HG02798 (cell line): ENCODE data around the gene LRRC57.

ENCODE experiments used
- ATAC-seq: cut with Tn5 transposase; IDR thresholded peaks from one replicate; pipeline ENCODE4 v1.9.1; 2021; ENCODE audit warnings: mild to moderate bottlenecking; ENCODE audit not compliant: unreplicated experiment, poor library complexity

LRRC57 gene

GRCh38 chr15:42553554-42553953 lies 5.0 kb upstream of the LRRC57 start:
- no peak for ATAC-seq

DNA sequence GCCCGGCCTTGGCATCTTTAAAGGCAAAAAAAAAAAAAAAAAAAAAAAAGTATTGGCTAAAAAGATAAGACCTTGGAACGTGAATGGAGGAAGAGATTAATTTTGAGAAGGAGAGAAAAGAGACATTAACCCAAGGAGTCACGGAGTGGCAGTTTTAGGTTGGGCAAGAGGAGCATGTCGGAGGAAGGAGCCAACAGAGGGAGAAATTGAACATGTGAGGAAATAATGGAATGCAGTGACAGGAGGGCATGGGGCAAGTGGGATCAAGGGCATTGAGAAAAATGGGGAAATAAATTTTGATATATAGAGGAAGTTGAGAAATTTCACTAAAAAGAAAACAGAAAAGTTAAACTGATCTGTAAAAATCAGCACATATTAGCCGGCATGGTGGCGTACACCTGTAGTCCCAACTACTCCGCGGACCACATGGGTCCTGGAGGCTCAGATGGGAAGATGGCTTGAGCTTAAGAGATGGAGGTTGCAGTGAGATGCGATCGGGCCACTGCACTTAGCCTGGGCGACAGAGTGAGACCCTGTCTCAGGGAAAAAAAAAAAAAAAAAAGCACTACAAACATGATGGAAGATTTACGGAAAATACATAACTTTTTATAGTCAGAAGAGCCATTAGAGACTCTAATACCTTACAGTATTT lies 1.3 kb upstream of the LRRC57 start:
- no peak for ATAC-seq

- ATAC-seq = peak; percentile 16
Measured at GRCh38 chr15:42549032-42549491, 469 bp upstream of the LRRC57 start.

GRCh38 chr15:42547918-42548248 lies 710 bp downstream of the LRRC57 start:
- ATAC-seq = no peak

GRCh38 chr15:42544853-42545629 lies 3.6 kb downstream of the LRRC57 start:
- ATAC-seq = no peak

- no peak for ATAC-seq
Measured at GRCh38 chr15:42533246-42533645, 15.3 kb downstream of the LRRC57 start.

DNA sequence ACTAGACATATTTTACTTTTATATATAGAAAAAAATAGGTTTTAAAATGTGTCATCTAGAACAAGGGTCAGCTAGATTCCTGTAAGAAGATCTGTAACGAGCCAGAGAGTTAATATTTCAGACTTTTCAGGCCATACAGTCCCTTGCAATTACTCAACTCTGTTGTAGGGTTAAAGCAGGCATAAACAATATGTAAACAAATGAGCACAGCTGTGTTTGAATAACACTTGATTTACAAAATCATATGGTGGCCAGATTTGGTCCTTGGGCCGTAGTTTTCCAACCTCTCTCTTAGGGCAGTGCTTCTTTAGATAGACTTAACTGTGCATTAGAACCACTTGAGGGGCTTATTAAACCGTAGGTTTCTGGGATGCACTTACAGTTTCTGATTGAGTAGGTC lies 19.6 kb downstream of the LRRC57 start:
- ATAC-seq = no peak

GRCh38 chr15:42523331-42523730 lies 25.3 kb downstream of the LRRC57 start:
- ATAC-seq = no peak

DNA sequence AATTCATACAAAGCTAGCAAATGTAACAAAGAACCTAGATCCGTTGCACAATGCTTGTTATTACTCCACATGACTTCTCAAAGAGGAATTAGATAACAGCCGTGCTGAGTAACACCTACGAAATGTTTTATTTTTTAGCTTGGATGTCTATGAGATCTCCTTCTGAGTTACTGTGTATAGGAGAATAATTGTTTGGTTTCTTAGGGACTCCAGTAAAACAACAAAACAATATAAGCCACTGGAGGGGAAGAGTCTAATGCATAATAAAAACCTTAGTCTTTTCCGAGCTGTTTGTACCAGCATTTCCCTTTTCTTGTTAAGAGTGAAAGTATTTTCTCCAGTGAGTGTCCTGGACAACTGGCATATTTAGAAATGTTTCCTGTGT lies 37.6 kb downstream of the LRRC57 start:
- ATAC-seq = no peak

GRCh38 chr15:42510258-42511006 lies 38.2 kb downstream of the LRRC57 start:
- no peak for ATAC-seq

DNA sequence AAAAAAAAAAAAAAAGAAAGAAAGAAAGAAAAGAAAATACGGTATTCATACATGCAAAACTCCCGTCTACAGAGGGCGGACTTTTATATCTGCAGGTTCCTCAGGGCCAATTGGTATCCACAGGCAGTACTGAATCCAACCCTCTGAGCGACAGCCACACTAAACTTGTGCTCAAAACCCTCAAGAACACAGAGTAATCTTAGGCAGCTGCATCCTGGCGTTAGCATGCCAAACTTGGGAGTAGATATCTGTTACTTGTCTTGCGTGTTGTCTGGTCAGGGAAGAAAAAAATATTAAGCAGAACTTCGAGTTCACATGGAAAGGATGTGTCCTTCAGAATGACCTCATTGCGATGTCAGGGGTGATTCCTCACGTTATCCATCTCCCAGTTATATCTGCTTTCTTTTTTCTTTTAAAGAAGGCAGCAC lies 40.3 kb downstream of the LRRC57 start:
- no peak for ATAC-seq

- ATAC-seq = no peak
Measured at GRCh38 chr15:42507514-42507913, 41.1 kb downstream of the LRRC57 start.

DNA sequence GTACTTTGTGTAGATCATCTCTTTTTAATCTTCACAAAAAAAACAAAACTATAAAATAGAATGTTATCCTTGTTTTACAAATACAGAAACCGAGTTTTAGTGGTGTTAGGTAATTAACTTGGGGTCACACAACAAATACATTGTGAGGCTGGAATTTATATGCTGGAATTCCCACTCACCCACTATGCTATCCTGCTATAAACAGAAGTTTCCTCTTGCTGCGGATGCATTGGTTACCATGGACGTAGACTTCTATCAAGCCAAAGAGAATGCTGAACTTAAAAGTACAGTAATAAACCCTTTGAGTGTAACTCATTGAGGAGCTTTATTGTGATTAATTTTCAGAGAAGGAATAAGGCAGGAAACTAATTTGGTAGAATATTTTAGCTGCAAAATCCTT lies 44.0 kb downstream of the LRRC57 start:
- ATAC-seq = no peak

- ATAC-seq = no peak
Measured at GRCh38 chr15:42503825-42504224, 44.8 kb downstream of the LRRC57 start.

- ATAC-seq = no peak
Measured at GRCh38 chr15:42502477-42502876, 46.1 kb downstream of the LRRC57 start.

GRCh38 chr15:42499858-42500609 lies 48.6 kb downstream of the LRRC57 start:
- ATAC-seq = no peak

DNA sequence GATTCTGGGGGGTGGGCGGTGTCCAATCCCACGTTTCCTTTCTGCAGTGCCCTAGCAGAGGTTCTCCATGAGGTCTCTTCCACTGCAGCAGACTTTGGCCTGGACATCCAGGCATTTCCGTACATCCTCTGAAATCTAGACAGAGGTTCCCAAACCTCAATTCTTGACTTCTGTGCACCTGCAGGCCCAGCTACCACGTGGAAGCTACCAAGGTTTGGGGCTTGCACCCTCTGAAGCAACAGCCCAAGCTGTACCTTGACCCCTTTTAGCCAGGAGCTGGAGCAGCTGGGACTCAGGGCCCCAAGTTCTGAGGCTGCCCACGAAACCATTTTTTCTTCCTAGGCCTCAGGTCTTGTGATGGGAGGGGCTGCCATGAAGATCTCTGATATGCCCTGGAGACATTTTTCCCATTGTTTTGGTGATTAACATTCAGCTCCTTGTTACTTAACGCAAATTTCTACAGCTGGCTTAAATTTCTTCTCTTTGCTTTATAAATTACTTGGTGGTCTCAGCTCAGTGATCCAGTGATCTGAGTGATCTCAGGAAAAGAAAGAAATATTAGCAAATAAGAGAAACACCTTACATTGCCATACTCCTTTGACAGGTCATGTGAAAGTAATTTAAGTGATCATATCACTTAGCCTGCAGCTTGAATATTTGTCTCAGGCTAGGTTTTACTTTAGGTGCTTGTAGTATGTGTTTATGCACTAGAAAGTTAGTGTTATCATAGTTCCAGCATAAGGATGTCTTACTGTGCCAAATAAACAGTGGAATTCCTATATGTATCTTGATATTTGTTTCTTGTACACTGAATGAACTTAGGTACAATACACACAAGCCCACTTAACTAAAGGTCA lies 50.2 kb downstream of the LRRC57 start:
- no peak for ATAC-seq

DNA sequence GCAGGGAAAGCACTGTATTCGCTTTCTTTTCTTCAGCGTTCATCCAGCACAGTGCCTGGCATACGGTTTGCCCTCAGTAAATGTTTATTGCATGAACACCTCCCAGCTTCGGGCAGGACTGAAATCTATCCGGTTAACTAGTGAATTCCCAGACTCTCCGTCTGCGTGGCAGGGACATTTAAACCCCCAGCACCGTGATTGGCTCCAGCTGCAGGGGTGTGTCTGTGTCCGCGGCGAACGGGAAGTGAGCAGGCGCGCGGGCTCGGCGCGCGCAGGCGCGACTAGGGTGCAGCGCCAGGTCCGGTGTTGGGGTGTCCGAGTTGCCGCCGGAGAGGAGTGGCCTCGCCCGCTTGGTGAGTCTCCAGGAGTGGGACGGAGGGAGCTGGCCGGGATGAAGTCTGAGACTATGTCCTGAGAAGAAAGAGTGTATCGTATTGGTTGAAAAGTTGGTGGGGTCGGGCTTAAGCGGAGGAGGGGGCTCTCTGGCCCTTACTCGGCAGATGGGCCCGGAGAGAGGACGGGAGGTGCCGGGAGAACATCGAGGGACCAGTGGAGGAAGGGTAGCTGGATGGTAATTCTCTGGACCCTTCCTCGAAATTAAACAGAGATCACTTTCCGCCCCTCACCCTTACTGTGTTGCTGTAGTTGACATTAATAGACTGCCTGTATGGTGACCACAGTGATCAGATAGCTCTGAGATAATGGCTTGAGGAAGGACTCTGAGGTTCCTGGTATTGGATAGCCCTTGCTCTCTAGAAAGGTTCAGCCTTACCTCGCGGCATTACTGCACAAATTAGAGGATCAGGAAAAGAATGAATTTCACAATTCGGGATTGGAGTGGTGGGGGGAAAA lies 53.0 kb downstream of the LRRC57 start, which contains the start of gene SNAP23:
Gene SNAP23, plus strand, starts transcription at position 274 of the 852 bp plus-strand sequence. CDS start 16,213 bp downstream, outside the sequence.
- peak; percentile 88 for ATAC-seq

- no peak for ATAC-seq
Measured at GRCh38 chr15:42494998-42495360, 53.6 kb downstream of the LRRC57 start.
